Activated naive CD4-positive, alpha-beta T cell treated with anti-CD3 and anti-CD28 coated beads for 36 hours (primary cell): ENCODE data around the gene LTBP2. TPM values are rescaled to one million over a fixed set of nuclear protein-coding genes. Genes with fewer than 3 reads are reported as not detected.
A peak's percentile ranks its signal among the peaks of the same experiment; 100 is the strongest.

Source experiments
- CTCF ChIA-PET: fragments of 350-600 bp; sonication (Branson Sonifier 250); formaldehyde crosslinking; loops from one replicate; lab custom pipeline; 2021; ENCODE audit warnings: antibody characterized with exemption; lab: Charles Lee
- DNase-seq: peaks from one replicate; pipeline ENCODE4 v3.0.0-alpha.2; 2020
- H3K27ac Mint-ChIP-seq: one replicate; pipeline ENCODE4 v1.8.0; 2021; ENCODE audit warnings: mild to moderate bottlenecking, mixed read lengths
- H3K27me3 Mint-ChIP-seq: one replicate; pipeline ENCODE4 v1.8.0; 2021; ENCODE audit warnings: low read depth, mixed read lengths
- H3K36me3 Mint-ChIP-seq: one replicate; pipeline ENCODE4 v1.8.0; 2021; ENCODE audit warnings: low read depth, mixed read lengths
- H3K4me1 Mint-ChIP-seq: one replicate; pipeline ENCODE4 v1.8.0; 2021; ENCODE audit warnings: low read depth, mixed read lengths
- H3K4me3 Mint-ChIP-seq: one replicate; pipeline ENCODE4 v1.8.0; 2021; ENCODE audit warnings: mild to moderate bottlenecking, moderate library complexity, mixed read lengths
- H3K9me3 Mint-ChIP-seq: one replicate; pipeline ENCODE4 v1.8.0; 2021; ENCODE audit warnings: mixed read lengths
- intact Hi-C: fragments of 100-400 bp; cut with micrococcal nuclease; formaldehyde crosslinking; loops from one replicate; pipeline ENCODE4 v1.15.1; 2023
- total RNA-seq, 2 experiments: library from RNA; stranded (reverse); gene quantifications; one replicate each; pipeline ENCODE4 v1.2.3, GENCODE V29; 2021

LTBP2 gene
- total RNA-seq, 2 experiments from 2014 or later = 0.32 to 0.55 TPM

DNA sequence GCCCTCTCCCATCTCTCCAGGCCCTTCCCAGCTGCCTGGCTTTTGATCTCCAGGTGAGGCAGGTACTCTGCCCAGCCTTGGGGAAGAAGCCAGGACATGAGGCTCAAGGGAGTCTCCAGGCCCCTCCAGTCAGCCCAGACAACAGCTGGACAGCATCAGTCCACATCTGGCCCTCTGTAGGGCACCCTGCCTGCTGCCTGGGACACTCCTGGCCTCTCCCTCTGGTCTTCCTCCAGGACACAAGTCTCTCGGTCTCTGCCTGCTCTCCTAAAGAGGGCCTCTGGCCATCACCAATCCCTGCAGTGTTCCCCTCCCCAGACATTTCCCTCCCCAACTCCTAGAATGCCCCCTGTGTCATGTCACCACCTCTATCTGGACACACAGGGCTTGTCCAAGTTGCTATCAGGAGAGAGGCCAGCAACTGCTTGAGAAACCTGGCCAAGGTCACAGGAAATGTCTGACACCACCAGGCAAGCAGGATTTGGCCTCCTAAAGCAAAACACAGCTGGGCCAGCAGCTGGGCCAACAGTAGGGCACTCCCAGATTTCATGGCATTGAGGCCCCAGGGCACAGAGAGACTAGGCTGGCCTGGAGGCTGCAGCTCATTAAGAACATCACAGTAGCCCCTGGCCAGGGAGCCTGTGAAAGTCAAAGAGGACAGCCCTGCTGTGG, 29.0 kb downstream of the LTBP2 start:
- H3K36me3 Mint-ChIP-seq = no peaks in the 10 kb centered on the region
- H3K4me3 Mint-ChIP-seq = no peak overlapping the region
- no peaks in the 10 kb centered on the region for H3K9me3 Mint-ChIP-seq
- H3K4me1 Mint-ChIP-seq = peaks cover 36% of the 10 kb centered on the region
- no peaks in the 10 kb centered on the region for H3K27me3 Mint-ChIP-seq
- CTCF ChIA-PET = interaction anchor here (1.2 kb wide), 1 partner anchor 26 kb away, joined by 3 read pairs; no protein-coding TSS in a partner anchor
- intact Hi-C loops = no loop called here
- no peak overlapping the region for H3K27ac Mint-ChIP-seq
- no peak for DNase-seq

DNA sequence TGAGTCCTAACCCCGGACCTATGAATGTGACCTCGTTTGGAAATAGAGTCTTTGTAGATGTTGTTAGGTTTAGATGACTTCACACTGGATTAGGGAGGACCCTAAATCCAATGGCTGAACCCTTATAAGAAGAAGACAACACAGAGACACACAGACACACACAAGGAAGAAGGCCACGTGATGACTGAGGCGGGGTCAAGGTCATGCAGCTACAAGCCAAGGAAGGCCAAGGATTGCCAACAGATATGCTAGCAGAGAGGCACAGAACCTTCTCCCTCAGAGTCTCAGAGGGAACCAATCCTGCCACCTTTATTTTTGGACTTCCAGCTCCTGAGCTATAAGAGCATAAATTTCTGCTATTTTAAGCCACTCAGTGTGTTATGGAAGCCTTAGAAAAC, 31.8 kb downstream of the LTBP2 start:
- Mint-ChIP-seq H3K4me1 (peaks cover 36% of the 10 kb centered on the region), H3K9me3 (no peaks in the 10 kb centered on the region), H3K4me3 (no peak overlapping the region), H3K36me3 (no peaks in the 10 kb centered on the region), H3K27ac (peak overlapping the region; percentile 82), H3K27me3 (peaks cover 2% of the 10 kb centered on the region)
- intact Hi-C loops = loop anchor here (1.0 kb wide), 3 partner anchors 8 to 87 kb away; partner anchors contain the start of genes ISCA2 and NPC2
- CTCF ChIA-PET = interaction anchor here (2.6 kb wide), 1 partner anchor 32 kb away, joined by 8 read pairs; no protein-coding TSS in a partner anchor
- no peak for DNase-seq

GRCh38 chr14:74579447-74580274, 32.4 kb downstream of the LTBP2 start:
- CTCF ChIA-PET = interaction anchor here (2.6 kb wide), 1 partner anchor 33 kb away, joined by 8 read pairs; no protein-coding TSS in a partner anchor
- no peak overlapping the region for H3K4me3 Mint-ChIP-seq
- no peaks in the 10 kb centered on the region for H3K9me3 Mint-ChIP-seq
- no peaks in the 10 kb centered on the region for H3K36me3 Mint-ChIP-seq
- DNase-seq = peak; percentile 88
- peak overlapping the region; percentile 82 for H3K27ac Mint-ChIP-seq
- peaks cover 36% of the 10 kb centered on the region for H3K4me1 Mint-ChIP-seq
- H3K27me3 Mint-ChIP-seq = peaks cover 2% of the 10 kb centered on the region
- intact Hi-C loops = loop anchor here (1.0 kb wide), 3 partner anchors 7 to 86 kb away; partner anchors contain the start of genes ISCA2 and NPC2

GRCh38 chr14:74578479-74578878, 33.6 kb downstream of the LTBP2 start:
- Mint-ChIP-seq H3K27me3 (peaks cover 5% of the 10 kb centered on the region), H3K27ac (peak overlapping the region; percentile 10), H3K4me3 (no peak overlapping the region), H3K9me3 (no peaks in the 10 kb centered on the region), H3K4me1 (peaks cover 37% of the 10 kb centered on the region), H3K36me3 (no peaks in the 10 kb centered on the region)
- CTCF ChIA-PET = interaction anchor here (0.6 kb wide), 1 partner anchor 264 kb away, joined by 5 read pairs; no protein-coding TSS in a partner anchor
- no peak for DNase-seq
- intact Hi-C loops = no loop called here

DNA sequence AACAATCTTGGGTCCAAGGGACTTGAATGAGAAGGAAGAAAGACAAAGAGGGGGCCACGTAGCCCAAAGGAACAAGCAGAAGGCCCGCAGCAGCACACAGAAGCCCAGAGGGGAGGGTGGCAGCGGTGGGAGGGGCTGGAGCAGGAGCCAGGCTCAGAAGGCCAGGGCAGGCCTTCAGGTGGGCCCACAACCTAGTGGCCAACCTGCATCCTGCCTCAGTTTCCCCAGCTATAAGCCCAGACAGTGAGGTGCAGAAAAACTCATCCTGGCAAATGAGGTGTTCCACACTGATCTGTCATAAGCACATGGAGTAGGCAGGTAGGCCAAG, 34.1 kb downstream of the LTBP2 start:
- intact Hi-C loops = no loop called here
- Mint-ChIP-seq H3K4me1 (peaks cover 37% of the 10 kb centered on the region), H3K36me3 (no peaks in the 10 kb centered on the region), H3K4me3 (no peak overlapping the region), H3K27me3 (peaks cover 5% of the 10 kb centered on the region), H3K9me3 (no peaks in the 10 kb centered on the region), H3K27ac (no peak overlapping the region)
- DNase-seq = no peak
- CTCF ChIA-PET = interaction anchor here (0.6 kb wide), 1 partner anchor 883 kb away, joined by 4 read pairs; no protein-coding TSS in a partner anchor

DNA sequence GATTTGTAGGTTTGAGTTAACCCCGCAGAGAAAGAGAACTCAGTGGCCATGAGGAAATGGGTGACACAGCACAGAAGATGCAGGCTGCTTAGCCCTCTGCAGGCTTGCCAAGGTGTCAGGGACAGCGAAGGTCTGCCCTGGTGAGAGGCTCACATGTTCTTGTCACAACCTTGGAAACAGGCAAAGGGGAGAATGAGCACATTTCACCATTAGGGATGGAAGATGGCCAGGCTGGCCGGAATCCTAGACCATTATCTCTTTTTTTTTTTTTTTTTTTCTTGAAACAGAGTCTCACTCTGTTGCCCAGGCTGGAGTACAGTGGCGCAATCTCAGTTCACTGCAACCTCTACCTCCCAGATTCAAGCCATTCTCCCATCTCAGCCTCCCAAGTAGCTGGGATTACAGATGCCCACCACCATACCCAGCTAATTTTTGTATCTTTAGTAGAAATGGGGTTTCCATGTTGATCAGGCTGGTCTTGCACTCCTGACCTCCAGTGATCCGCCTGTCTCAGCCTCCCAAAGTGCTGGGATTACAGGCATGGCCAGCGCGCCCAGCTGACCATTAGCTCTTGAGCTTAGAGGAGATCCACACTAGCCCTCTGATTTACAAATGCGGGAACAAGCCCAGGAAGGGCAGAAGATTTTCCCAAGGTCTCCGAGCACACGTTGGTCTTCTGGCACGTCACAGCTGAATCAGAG, 34.6 kb downstream of the LTBP2 start:
- H3K27ac Mint-ChIP-seq = no peak overlapping the region
- CTCF ChIA-PET = interaction anchor here (0.6 kb wide), 1 partner anchor 882 kb away, joined by 4 read pairs; no protein-coding TSS in a partner anchor
- no peak overlapping the region for H3K4me3 Mint-ChIP-seq
- peaks cover 39% of the 10 kb centered on the region for H3K4me1 Mint-ChIP-seq
- DNase-seq = no peak
- peaks cover 7% of the 10 kb centered on the region for H3K27me3 Mint-ChIP-seq
- H3K36me3 Mint-ChIP-seq = no peaks in the 10 kb centered on the region
- H3K9me3 Mint-ChIP-seq = no peaks in the 10 kb centered on the region
- intact Hi-C loops = no loop called here

DNA sequence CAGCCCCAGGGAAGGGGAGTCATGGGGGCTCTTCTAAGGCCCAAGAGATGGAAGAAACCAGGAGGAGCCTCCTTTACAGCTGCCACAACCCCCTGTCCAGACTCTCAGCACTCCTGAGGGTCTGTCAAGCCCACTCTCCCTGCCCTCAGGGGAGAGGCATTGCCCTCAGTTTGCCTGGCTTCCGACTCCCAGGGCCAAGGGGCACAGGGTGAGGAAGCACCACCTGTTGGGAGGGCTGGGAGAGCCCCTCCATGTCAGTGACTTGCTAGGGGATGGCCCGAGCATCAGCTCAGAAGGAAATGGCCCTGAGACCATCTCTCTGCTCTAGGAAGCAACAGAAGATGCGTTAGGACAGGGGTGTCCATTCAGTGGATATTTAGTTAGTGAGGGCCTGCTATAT, 36.1 kb downstream of the LTBP2 start:
- H3K27ac Mint-ChIP-seq = no peak overlapping the region
- peaks cover 47% of the 10 kb centered on the region for H3K4me1 Mint-ChIP-seq

DNA sequence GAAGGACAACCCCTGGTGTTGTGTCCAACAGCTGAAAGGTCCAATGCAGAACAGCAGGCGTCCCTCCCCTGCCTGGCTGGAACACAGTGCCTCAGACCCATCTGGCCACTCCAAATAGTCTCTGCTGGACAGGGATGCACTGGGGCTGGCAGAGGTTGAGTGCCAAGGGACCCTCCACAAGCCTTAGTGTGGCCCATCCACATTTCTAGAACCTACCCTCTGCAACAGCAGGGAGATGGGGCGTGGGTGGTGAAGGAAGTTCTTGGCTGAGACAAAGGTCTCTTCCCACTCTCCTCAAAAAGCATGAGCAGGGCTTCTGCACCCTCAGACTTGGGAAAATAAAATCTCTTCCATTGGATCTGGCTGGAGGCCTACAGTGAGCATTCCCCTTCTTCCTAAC, 36.5 kb downstream of the LTBP2 start:
- H3K36me3 Mint-ChIP-seq = no peaks in the 10 kb centered on the region
- CTCF ChIA-PET = no interaction called here
- H3K27me3 Mint-ChIP-seq = peaks cover 9% of the 10 kb centered on the region
- H3K4me1 Mint-ChIP-seq = peaks cover 47% of the 10 kb centered on the region
- intact Hi-C loops = no loop called here
- no peak for DNase-seq
- H3K4me3 Mint-ChIP-seq = no peak overlapping the region
- H3K9me3 Mint-ChIP-seq = no peaks in the 10 kb centered on the region
- no peak overlapping the region for H3K27ac Mint-ChIP-seq

More for the DNA sequence above, 36.1 kb downstream of the LTBP2 start:
- no peaks in the 10 kb centered on the region for H3K9me3 Mint-ChIP-seq
- H3K4me3 Mint-ChIP-seq = no peak overlapping the region
- intact Hi-C loops = no loop called here
- no peaks in the 10 kb centered on the region for H3K36me3 Mint-ChIP-seq
- CTCF ChIA-PET = no interaction called here
- peaks cover 9% of the 10 kb centered on the region for H3K27me3 Mint-ChIP-seq
- no peak for DNase-seq

GRCh38 chr14:74574706-74575105, 37.3 kb downstream of the LTBP2 start:
- Mint-ChIP-seq H3K27ac (no peak overlapping the region), H3K4me3 (no peak overlapping the region), H3K36me3 (no peaks in the 10 kb centered on the region), H3K9me3 (no peaks in the 10 kb centered on the region), H3K27me3 (peaks cover 9% of the 10 kb centered on the region), H3K4me1 (peaks cover 41% of the 10 kb centered on the region)
- DNase-seq = no peak
- intact Hi-C loops = loop anchor here (5.0 kb wide), 1 partner anchor 812 kb away; a partner anchor contains a TSS
- CTCF ChIA-PET = interaction anchor here (1.1 to 1.7 kb wide), 2 partner anchors 38 to 42 kb away, joined by 5 to 7 read pairs; partner anchors contain the start of gene LTBP2

DNA sequence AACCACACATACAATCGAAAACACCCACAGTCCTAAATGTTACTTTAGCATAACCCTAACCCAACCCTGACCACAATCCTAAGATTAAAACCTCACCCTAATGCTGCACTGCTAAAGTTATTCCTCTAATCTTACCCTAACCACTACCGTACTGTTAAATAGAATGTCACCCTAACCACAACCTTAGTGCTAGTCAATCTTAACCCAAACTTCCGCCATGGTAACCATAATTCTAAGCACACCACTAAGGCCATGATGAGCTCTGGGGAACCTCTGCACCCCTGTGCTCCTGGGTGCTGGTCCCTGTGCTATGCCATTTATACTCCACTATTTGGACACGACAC, 38.0 kb downstream of the LTBP2 start:
- peaks cover 9% of the 10 kb centered on the region for H3K27me3 Mint-ChIP-seq
- no peaks in the 10 kb centered on the region for H3K9me3 Mint-ChIP-seq
- no peak overlapping the region for H3K27ac Mint-ChIP-seq
- no peak overlapping the region for H3K4me3 Mint-ChIP-seq
- DNase-seq = no peak
- H3K36me3 Mint-ChIP-seq = no peaks in the 10 kb centered on the region
- intact Hi-C loops = loop anchor here (5.0 kb wide), 1 partner anchor 812 kb away; a partner anchor contains a TSS
- CTCF ChIA-PET = interaction anchor here (1.1 to 1.7 kb wide), 3 partner anchors 34 to 43 kb away, joined by 4 to 7 read pairs (median 5); partner anchors contain the start of gene LTBP2
- peaks cover 34% of the 10 kb centered on the region for H3K4me1 Mint-ChIP-seq

GRCh38 chr14:74573421-74574089, 38.5 kb downstream of the LTBP2 start:
- DNase-seq = no peak
- no peaks in the 10 kb centered on the region for H3K36me3 Mint-ChIP-seq
- CTCF ChIA-PET = interaction anchor here (1.5 to 1.7 kb wide), 2 partner anchors 35 to 39 kb away, joined by 4 to 7 read pairs; partner anchors contain the start of gene LTBP2
- no peak overlapping the region for H3K27ac Mint-ChIP-seq
- H3K27me3 Mint-ChIP-seq = peaks cover 9% of the 10 kb centered on the region
- intact Hi-C loops = loop anchor here (5.0 kb wide), 1 partner anchor 811 kb away; a partner anchor contains a TSS
- no peak overlapping the region for H3K4me3 Mint-ChIP-seq
- H3K9me3 Mint-ChIP-seq = no peaks in the 10 kb centered on the region
- peaks cover 31% of the 10 kb centered on the region for H3K4me1 Mint-ChIP-seq
